Uterine smooth muscle cell (primary cell): ENCODE data around the gene PTGER4. TPM values are rescaled to one million over a fixed set of nuclear protein-coding genes. Genes with fewer than 3 reads are reported as not detected.

Experiments used
- total RNA-seq: library from RNA; depleted of rRNA; stranded (reverse); fragments of >200 nt; gene quantifications from 2 replicates; pipeline ENCODE4 v1.2.3, GENCODE V29; 2014

PTGER4 gene
- total RNA-seq = 2.9 and 4.3 TPM in 2 replicates

DNA sequence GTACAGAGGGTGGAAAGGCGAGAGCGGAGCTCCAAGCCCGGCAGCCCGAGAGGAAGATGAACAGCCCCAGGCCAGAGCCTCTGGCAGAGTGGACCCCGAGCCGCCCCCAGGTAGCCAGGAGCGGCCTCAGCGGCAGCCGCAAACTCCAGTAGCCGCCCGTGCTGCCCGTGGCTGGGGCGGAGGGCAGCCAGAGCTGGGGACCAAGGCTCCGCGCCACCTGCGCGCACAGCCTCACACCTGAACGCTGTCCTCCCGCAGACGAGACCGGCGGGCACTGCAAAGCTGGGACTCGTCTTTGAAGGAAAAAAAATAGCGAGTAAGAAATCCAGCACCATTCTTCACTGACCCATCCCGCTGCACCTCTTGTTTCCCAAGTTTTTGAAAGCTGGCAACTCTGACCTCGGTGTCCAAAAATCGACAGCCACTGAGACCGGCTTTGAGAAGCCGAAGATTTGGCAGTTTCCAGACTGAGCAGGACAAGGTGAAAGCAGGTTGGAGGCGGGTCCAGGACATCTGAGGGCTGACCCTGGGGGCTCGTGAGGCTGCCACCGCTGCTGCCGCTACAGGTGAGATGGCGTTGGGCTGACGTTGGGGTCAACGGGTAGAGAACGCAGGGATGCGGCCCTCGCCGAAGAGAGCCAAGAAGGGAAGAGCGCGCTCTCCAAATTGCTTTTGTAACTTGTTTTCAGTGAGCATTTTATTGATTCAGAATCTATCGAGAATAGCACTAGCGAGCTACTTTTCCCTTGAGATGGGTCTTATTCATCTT lies at the start of gene PTGER4:
Gene PTGER4 (plus strand): TSS at position 3 of the 769 bp plus-strand sequence. CDS start 1,079 bp downstream, outside the sequence.

Other genes starting within 250 kb of the PTGER4 start
- gene TTC33, start 76.0 kb downstream of the PTGER4 start, total RNA-seq = 18.7 and 18.9 TPM in 2 replicates
- 101 and 117 TPM in 2 replicates for gene PRKAA1, start 118.5 kb downstream of the PTGER4 start, total RNA-seq
- gene RPL37, start 155.3 kb downstream of the PTGER4 start, total RNA-seq = 205 and 457 TPM in 2 replicates
- 5.9 and 7.4 TPM in 2 replicates for gene CARD6, start 161.5 kb downstream of the PTGER4 start, total RNA-seq
- 0.12 TPM in 1 of 2 replicates, not detected in the other for gene C7, start 229.6 kb downstream of the PTGER4 start, total RNA-seq